ENCODE results near the gene MX2. TPM values are rescaled to one million over a fixed set of nuclear protein-coding genes. Genes with fewer than 3 reads are reported as not detected.

The MX2 gene
- total and polyA plus RNA-seq, 2 donors (not counting 3 experiments of a cell fraction or from before 2014, with no cell fraction given) = 0.01 TPM; not detected in 1

DNA sequence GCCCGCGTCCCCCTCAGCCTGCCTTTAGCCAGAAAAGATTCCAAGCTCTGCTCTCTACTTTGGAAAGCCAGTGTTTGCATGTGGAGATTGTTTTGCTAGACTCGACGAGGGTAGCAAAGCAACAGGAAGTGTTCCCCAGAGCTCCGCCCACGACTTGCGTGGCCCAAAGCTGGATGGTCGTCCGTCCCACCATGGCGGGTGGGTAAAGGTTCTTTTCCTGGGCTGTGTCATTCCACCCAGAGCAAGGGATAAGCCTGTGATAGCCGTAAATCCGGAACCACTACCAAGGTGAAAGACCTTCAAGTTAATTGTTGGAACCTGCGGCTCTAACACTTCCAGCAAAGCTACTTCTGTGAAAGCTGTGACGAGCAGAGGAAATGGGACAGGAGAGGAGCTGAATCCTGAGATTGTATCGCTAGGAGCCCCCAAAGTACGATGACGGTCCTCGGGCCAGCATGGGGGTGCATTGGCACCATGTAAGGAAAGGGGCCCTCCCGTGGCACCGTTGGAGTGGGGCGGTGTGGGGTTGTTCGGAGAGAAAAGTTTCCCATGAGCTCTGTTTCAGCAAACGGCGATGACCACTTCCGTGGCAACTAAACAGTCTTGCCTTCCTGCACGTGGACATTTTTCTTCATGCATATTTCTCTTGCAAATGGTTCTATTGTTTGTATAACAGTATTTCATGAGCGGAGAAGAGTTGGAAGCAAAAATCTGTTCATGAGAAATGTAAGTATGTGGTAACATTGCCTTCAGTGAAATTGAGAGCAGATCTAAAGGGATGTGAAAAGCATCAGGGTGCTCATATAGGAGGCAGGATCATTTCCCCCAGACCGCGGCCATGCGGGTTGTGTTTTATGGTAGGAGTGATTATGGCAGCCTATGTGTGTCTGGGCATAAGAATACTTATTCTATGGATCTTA lies 8.4 kb downstream of the MX2 start:
- dilution Hi-C loops (cut with MboI; ENCODE audit: extremely low pct_ligation_motif_present, low sequenced_read_pairs) (no loop called here), intact Hi-C loops (cut with micrococcal nuclease) (no loop called here)
- Histone ChIP-seq H3K27ac (ENCODE audit: insufficient read depth, low read depth, low read length) (no peak overlapping the region), H3K9me3 (replicated peaks; ENCODE audit: control insufficient read depth, insufficient read depth, low read length) (no peaks in the 10 kb centered on the region), H3K79me2 (ENCODE audit: control insufficient read depth, insufficient read depth, low read length) (no peaks in the 10 kb centered on the region), H3K4me1 (ENCODE audit: control insufficient read depth, extremely low read depth, insufficient read depth, low read length) (no peaks in the 10 kb centered on the region), H3K9ac (replicated peaks; ENCODE audit: extremely low read depth, insufficient read depth, low read length) (no peak overlapping the region), H3K36me3 (ENCODE audit: control insufficient read depth in 2 of 2, extremely low read depth in 1 of 2, insufficient read depth in 2 of 2, low read length in 2 of 2) (no peaks in the 10 kb centered on the region), H3K4me3 (replicated peaks in 1 of 3; ENCODE audit: insufficient read depth in 1 of 3, low read depth in 1 of 3, low read length in 3 of 3) (no peak overlapping the region), H3K4me2 (ENCODE audit: insufficient read depth, low read length) (no peak overlapping the region), H4K20me1 (replicated peaks; ENCODE audit: control insufficient read depth, extremely low read depth, insufficient read depth, low read length) (no peaks in the 10 kb centered on the region), H2AFZ (ENCODE audit: low read depth, low read length) (no peak overlapping the region), H3K9me1 (replicated peaks; ENCODE audit: control insufficient read depth, extremely low read depth, insufficient read depth, low read length) (no peaks in the 10 kb centered on the region), H3K27me3 (ENCODE audit: control insufficient read depth in 2 of 2, insufficient read depth in 2 of 2, low read length in 2 of 2) (no peaks in the 10 kb centered on the region)
- FAIRE-seq (no peak), DNase-seq (ENCODE audit: low read depth, low spot score) (no peak)
- ChIA-PET POLR2A (no interaction called here), CTCF (interaction anchor here (1.2 kb wide), 1 partner anchor 48 kb away, joined by 3 read pairs; no protein-coding TSS in a partner anchor)
- no peak for TF ChIP-seq FOS (IDR thresholded peaks at IDR 0.05; ENCODE audit: borderline replicate concordance, insufficient read depth, low read length)
- TF ChIP-seq MYC (IDR thresholded peaks at IDR 0.05; ENCODE audit: low read depth, low read length) = no peak
- TF ChIP-seq, protein P1, sequence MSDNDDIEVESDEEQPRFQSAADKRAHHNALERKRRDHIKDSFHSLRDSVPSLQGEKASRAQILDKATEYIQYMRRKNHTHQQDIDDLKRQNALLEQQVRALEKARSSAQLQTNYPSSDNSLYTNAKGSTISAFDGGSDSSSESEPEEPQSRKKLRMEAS (IDR thresholded peaks at IDR 0.05; ENCODE audit: insufficient read depth, insufficient read length) = no peak
- TF ChIP-seq GATA2 (IDR thresholded peaks at IDR 0.05; ENCODE audit: insufficient read depth, insufficient read length, low read depth, low read length) = no peak
- no peak for TF ChIP-seq POLR2AphosphoS5 (IDR thresholded peaks at IDR 0.05; ENCODE audit: insufficient read depth, low read depth, low read length)
- no peak for TF ChIP-seq POLR2A (IDR thresholded peaks at IDR 0.05; ENCODE audit: low read depth, low read length)
- TF ChIP-seq JUN (IDR thresholded peaks at IDR 0.05; ENCODE audit: borderline replicate concordance, insufficient read depth, insufficient read length, low read depth) = no peak
- TF ChIP-seq, protein P2, sequence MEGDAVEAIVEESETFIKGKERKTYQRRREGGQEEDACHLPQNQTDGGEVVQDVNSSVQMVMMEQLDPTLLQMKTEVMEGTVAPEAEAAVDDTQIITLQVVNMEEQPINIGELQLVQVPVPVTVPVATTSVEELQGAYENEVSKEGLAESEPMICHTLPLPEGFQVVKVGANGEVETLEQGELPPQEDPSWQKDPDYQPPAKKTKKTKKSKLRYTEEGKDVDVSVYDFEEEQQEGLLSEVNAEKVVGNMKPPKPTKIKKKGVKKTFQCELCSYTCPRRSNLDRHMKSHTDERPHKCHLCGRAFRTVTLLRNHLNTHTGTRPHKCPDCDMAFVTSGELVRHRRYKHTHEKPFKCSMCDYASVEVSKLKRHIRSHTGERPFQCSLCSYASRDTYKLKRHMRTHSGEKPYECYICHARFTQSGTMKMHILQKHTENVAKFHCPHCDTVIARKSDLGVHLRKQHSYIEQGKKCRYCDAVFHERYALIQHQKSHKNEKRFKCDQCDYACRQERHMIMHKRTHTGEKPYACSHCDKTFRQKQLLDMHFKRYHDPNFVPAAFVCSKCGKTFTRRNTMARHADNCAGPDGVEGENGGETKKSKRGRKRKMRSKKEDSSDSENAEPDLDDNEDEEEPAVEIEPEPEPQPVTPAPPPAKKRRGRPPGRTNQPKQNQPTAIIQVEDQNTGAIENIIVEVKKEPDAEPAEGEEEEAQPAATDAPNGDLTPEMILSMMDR (IDR thresholded peaks at IDR 0.05; ENCODE audit: extremely low read depth in 1 of 2, insufficient read depth in 1 of 2, low read depth in 1 of 2, low read length in 2 of 2) = no peak
- no peak for TF ChIP-seq EZH2 (IDR thresholded peaks at IDR 0.05; ENCODE audit: borderline replicate concordance, low read depth, low read length, severe bottlenecking)
- BruUV-seq (replicated peaks) = no TSS peak

All from endothelial cell of umbilical vein (primary cell).